GM21515 (cell line): Measurements from ENCODE around the gene CHFR.
"Not testable (repeated sequence)": the region's sequence is repeated elsewhere in the genome, so short reads cannot be mapped to it uniquely, and the experiment has no call there.

Source experiments
- ATAC-seq: cut with Tn5 transposase; IDR thresholded peaks from one replicate; pipeline ENCODE4 v1.9.1; 2021; ENCODE audit not compliant: unreplicated experiment

The CHFR gene

GRCh38 chr12:132814232-132814631 lies 73.2 kb downstream of the CHFR start:
- no peak for ATAC-seq

GRCh38 chr12:132813443-132813842 lies 74.0 kb downstream of the CHFR start:
- no peak for ATAC-seq

- no peak for ATAC-seq
These were observed 74.6 kb downstream of the CHFR start for GRCh38 chr12:132812631-132813305.

- ATAC-seq = not testable (repeated sequence)
These were observed 78.0 kb downstream of the CHFR start for GRCh38 chr12:132809391-132809790.

- no peak for ATAC-seq
These were observed 79.9 kb downstream of the CHFR start for GRCh38 chr12:132807295-132808092.

- no peak for ATAC-seq
These were observed 80.5 kb downstream of the CHFR start for GRCh38 chr12:132806857-132807256.

GRCh38 chr12:132804426-132804861 lies 83.0 kb downstream of the CHFR start:
- no peak for ATAC-seq

- no peak for ATAC-seq
These were observed 83.5 kb downstream of the CHFR start for GRCh38 chr12:132803888-132804287.

- ATAC-seq = no peak
These were observed 84.3 kb downstream of the CHFR start for GRCh38 chr12:132803125-132803524.

GRCh38 chr12:132801741-132802140 lies 85.7 kb downstream of the CHFR start:
- no peak for ATAC-seq

- ATAC-seq = no peak
These were observed 88.6 kb downstream of the CHFR start for GRCh38 chr12:132798836-132799235.

GRCh38 chr12:132797820-132798570 lies 89.4 kb downstream of the CHFR start:
- ATAC-seq = no peak

- ATAC-seq = no peak
These were observed 91.6 kb downstream of the CHFR start for GRCh38 chr12:132795847-132796246.

- ATAC-seq = not testable (repeated sequence)
These were observed 95.5 kb downstream of the CHFR start for GRCh38 chr12:132791940-132792339.

- ATAC-seq = no peak
These were observed 98.3 kb downstream of the CHFR start for GRCh38 chr12:132789099-132789471.

- no peak for ATAC-seq
These were observed 98.9 kb downstream of the CHFR start for GRCh38 chr12:132788375-132789098.

GRCh38 chr12:132787877-132788276 lies 99.5 kb downstream of the CHFR start:
- no peak for ATAC-seq

GRCh38 chr12:132786192-132786591 lies 101.2 kb downstream of the CHFR start:
- ATAC-seq = no peak

- no peak for ATAC-seq
These were observed 102.8 kb downstream of the CHFR start for GRCh38 chr12:132784580-132784979.

GRCh38 chr12:132783917-132784531 lies 103.4 kb downstream of the CHFR start:
- no peak for ATAC-seq
